Hematopoietic multipotent progenitor cell treated with erythropoietin and hydrocortisone succinate and interleukin-3 and kit ligand, for 15 days (in vitro differentiated cells): ENCODE results near the gene RAVER2.
"Not testable (repeated sequence)": the region's sequence is repeated elsewhere in the genome, so short reads cannot be mapped to it uniquely, and the experiment has no call there.

Source experiments
- DNase-seq: peaks from one replicate; pipeline ENCODE4 v3.0.0-alpha.2; 2015; ENCODE audit warnings: low spot score

RAVER2 gene

DNA sequence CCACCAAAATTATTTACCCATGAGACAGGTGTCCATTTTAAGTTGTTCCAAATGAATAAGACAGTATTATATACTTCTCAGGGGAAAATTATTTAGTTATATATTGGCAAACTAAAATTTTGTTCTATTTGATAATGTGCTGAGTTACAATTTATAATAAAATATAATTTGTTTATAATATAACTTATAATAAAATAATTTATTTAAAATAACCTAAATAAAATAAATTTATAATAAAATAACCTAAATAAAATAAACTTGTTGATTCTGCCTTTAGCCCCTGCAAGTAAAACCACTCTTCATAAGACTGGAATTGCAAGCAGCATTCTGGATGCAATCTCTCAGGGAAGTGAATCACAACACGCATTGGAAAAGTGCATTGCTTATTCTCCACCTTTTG lies 69.6 kb downstream of the RAVER2 start:
- no peak for DNase-seq

DNA sequence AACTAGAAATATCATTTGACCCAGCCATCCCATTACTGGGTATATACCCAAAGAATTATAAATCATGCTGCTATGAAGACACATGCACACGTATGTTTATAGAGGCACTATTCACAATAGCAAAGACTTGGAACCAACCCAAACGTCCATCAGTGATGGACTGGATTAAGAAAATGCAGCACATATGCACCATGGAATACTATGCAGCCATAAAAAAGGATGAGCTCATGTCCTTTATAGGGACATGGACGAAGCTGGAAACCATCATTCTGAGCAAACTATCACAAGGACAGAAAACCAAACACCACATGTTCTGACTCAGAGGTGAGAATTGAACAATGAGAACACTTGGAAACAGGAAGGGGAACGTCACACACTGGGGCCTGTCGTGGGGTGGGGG lies 72.5 kb downstream of the RAVER2 start:
- DNase-seq = not testable (repeated sequence)

DNA sequence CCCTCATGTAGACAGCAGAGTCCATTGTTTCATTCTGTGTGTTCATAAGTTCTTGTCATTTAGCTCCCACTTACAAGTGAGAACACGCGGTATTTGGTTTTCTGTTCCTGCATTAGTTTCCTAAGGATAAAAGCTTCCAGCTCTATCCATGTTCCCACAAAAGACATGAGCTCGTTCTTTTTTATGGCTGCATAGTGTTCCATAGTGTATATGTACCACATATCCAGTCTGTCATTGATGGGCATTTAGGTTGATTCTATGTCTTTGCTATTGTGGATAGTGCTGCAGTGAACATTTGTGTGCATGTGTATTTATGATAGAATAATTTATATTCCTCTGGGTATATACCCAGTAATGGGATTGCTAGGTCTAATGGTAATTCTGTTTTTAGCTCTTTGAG lies 75.7 kb downstream of the RAVER2 start:
- not testable (repeated sequence) for DNase-seq

DNA sequence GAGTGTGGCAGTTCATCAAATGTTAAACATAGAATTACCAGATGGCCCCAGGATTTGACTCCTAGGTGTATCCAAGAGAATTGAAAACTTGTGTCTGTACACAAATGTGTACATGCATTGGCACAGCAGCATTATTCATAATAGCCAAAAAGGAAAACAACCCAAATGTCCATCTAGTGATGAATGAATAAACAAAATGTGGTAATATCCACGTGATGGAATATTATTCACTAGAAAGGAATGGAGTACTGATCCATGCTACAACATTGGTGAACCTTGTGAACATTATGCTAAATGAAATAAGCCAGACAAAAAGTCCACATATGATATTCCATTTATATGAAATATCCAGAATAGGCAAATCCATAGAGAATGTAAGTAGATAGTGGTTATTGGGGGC lies 77.7 kb downstream of the RAVER2 start:
- DNase-seq = no peak

DNA sequence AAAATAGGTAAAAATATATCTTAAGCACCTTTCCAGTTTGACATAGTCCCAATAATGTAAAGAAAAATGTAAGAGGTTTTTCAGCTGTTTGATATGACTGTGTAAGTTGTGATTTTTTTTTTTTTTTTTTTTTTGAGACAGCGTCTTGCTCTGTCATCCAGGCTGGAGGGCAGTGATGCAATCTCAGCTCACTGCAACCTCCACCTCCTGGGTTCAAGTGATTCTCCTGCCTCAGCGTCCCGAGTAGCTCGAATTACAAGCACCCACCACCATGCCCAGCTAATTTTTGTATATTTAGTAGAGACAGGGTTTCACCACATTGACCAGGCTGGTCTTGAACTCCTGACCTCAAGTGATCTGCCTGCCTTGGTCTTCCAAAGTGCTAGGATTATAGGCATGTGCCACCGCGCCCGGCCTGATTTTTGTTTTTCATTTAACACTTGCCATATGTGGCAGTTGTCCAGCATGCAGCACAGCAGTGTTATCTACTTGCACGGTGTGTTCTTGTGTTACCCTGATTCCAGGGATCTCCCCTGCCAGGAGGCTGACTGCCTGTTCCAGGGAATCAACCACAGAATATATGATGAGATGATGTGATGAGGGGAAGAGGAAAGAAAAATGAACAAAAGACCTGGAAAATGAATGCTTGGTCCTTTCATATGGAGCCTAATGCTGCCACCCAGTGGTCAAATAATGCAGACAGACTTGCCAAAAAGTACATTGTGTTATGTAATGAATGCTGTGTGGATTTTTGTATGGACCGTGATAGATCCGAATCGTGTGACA lies 79.0 kb downstream of the RAVER2 start:
- DNase-seq = peak; percentile 64

DNA sequence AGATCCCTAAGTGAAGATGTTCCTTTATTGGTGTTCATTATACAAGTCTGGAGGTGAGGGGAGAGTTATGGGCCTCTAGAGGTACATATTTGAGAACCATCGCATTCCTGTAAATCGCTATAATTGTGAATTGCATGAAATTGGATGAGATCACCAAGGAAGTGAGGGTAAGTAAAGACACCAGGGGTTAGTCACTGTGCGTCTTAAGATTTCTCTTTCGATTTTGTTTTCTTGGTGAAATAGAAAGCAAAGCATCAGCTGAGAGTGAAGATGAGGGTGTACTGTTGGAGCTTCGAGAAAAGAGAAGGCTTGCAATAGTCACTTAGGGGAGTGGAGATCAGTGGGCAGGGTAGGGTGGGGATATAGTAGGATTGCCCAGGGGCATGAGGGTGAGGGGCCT lies 82.1 kb downstream of the RAVER2 start:
- DNase-seq = no peak

DNA sequence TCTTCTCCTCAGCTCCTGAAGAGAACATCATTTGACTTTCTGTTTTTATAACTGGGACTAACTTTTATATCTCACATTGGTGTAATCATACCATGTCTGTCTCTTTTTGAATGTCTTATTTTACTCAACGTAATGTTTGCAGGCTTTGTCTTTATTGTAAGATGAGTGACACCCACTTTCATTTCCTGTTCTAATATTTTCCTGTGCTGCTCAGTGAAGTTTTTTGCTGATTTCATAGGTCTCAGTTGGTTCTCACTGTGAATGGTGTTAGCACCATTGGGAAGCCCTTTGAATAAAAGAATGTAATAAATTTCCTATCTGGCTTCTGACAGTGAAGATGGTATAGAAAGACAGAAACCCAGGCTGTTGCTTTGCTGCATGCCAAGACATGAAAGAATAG lies 84.0 kb downstream of the RAVER2 start:
- DNase-seq = no peak

DNA sequence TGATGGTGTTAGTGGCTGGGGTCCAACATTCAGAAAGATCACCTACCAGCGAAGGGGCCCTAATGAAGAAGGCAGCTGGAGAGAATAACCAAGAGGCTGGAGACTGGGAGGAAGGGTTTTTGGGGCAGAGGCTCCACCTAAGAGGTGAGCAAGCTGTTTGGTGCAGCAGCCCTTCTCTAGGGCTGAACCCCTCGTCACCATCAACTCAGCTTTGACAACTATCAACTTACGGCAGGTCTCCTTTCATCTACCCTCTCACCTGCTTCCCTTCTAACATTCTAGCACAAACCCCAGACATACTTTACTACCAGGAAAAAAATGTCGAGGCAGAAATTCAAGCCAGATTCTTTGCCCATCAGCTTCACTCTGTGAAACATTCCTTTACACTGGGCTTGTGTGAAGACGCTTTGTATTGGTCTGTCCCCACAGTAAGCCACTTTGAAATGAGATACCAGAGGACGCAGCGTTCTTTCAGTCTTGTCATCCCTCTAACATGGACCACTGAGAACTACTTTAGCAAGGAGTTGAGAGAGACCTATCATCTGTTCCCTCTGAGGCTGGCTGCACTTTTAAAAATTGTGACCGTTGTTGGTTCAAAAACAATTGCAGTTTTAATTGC lies 84.6 kb downstream of the RAVER2 start:
- DNase-seq = no peak

DNA sequence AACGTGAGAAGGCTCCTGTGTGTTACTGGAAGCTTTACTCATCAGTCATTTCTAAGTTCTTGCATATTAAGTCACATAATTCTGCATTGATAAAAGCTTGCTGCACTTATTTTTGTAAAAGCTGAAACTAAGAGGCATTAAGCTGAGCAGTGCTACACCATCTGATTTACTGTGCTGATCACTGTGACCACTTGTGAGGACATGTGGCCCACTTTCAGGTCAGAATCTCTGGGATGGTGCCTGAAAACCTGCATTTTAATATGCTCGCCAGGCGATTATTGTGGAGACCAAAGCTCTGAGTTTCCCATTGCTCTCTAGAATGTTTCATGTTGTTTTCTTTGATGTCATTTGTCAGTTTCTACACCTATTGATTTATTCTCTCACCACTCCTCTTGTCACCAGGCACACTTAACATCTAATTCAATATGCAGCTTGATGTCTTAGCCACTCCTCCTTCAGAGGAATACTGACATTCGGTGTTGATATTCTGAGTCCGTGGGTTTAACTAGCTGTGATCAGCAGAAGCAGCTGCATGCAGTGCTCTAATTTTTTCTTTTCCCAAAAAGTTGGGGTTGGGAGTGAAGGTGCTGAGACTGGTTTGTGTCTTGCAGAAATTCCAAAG lies 85.3 kb downstream of the RAVER2 start:
- DNase-seq = no peak

DNA sequence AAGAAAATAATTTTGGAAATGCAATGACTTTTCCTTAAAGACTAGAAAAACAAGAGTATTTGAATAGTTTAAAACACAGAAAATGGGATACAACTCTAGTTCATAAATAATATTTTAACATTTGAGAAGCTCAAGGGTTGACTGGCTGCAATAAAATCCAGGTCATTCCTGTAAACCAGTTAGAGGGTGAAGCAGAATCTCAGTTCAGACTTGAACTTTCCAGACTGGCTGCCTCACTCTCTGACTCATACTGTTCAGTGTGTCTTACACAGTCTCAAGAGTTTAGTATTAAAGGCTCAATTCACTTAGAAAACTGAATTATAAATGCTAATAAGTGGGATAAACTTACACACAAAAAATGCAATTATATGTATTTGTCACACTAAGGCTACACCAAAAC lies 89.9 kb downstream of the RAVER2 start:
- DNase-seq = no peak

DNA sequence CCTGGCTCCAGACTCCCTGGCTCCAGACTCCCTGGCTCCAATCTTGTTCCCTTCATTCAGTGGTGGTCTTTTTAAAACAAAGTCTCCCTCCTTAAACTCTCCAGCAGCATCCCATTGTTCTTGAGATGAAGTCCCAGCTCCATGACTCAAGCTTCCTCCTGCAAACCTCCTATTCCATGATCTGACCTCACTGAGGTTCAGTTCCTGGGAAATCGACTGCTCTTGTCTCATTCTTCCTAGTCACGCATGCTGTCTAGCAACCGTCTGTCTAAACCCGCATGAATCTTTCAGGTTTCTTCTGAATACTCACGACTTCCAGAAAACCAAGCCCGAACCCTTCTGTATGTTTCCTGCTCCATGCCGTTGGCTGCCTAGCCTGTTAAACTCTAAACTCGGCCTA lies 91.9 kb downstream of the RAVER2 start:
- no peak for DNase-seq

DNA sequence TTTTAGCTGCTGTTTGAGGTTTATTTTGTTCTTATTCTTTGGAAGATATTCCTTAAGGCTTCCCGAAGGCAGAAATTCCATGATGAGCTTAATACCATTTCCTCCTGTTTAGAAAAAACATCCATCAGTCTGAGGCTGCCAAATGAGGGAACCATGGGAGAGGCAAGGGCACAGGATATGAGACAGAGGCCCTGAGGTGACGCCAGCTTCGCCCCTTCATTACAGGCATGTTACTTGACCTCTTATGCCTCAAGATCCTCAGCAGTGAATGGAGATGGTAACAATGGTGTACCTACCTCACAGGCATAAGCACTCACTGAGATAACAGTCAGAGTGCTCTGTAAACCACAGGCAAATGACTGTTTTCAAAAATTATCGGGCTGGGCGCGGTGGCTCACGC lies 93.6 kb downstream of the RAVER2 start:
- no peak for DNase-seq

DNA sequence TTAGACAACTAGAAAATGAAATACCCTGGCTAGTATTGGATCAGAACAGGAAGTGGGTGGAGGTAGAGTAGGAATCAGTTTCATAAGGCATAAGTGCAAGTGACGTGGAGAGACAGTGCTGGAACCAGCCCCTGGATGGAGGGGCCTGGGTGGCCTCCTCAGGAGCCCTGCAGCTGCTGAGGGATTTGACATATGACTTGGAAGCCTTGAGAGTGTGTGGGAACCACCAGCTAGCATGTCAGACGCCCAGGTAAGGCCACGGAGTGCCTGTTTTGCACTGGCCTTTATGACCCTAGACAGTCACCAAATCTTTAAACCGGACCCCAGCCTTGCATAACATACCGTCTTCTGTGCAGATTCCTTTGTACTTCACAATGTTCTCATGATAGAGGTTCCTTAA lies 94.4 kb downstream of the RAVER2 start:
- DNase-seq = no peak

DNA sequence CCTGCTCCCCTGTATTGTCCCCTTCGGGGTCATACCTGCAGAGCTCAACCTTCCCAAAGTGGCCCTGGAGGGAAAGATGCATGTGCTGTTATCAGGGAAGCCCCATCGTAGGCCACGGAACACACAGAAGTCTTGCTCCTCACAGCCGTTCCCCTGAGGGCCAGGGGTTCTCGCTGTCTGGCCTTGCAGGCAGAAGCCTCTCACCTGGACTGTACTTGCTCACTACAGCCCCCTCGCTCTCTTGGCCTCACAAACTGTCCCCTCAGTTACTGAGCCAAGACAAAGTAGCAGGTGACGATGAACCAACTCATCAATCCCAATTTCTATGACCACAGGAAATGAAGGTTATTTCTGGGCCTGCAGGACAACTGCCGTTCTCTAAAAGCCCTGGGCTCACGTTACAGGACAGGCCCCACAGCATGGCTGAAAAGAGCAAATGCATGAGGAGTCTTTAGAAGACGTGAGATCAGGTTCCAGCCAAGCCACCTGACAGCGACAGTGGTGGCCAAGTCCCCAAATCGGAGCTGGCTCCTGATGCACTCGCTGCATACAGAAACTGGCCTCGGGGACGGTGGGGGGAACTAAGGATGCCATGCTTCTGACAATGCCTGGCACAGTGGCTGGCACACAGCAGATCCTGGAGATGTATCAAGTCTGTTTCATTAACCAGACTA lies 95.0 kb downstream of the RAVER2 start:
- no peak for DNase-seq

DNA sequence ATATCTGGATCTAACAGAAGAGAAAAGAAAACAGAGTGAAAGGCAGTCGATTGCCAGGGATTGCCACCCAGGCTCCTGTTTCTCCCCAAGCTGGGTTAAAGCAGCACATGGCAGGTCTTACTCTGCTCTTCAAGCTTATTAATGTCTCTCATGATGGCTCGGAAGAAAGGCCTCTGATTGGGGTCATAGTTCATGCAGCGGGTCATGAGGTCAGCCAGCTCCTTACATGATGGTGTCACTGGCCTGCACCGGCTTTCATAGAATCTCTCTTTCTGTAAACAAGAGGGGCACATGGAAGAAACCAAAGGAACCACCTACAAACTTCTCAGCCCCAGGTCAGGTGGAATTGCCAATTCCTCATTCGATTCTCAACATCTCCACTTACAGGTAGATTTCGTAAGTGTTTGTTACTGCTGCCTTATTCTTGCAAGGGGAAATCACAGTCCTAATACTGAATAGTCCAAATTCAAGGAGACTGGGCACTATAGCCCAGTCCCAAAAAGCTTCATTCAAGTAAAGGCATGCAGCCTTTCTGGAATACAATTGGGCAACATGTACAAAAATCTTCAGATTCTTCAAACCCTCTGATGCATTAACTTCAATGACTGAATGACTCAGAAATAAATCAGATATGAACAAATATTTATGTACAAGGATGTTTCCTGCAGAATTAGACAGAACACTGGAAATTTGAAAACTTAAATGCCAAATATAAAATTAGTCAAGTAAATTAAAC lies 96.6 kb downstream of the RAVER2 start:
- no peak for DNase-seq

DNA sequence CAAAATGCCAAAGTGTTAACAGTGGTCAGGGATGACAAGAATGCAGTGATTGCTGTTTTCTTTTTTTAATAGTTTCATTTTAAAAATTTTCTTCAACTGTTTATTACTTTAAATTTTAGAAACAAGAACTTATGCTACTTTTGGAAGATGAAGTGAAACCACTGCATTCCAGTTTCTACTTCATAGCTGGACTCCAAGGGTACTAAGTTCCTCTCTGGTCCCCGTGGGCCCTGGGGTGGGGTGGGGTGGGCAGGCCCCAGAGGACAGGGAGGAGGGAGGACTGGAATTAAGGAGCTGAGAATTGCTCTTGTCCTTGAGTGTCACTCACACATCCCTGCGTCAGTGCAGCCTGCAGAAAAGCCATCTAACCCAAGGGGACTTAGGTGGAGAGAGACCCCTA lies 97.3 kb downstream of the RAVER2 start:
- no peak for DNase-seq

DNA sequence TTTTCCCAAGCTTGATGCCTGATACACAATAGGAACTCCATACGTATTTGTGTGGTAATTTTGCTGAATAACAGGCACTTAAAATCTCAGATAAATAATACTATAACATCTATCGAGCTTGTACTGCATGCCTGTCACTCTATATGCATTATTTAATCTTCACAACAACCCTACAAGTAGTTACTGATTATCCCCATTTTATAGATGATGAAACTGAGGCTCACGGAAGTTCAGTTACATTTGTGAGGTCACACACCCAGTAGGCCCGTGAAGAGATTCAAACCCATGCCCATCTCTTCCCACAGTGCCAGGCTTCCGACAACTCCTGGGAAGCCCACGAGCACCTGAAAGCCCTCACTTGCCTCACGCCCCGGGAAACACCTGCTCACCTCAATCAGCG lies 98.8 kb downstream of the RAVER2 start:
- no peak for DNase-seq

DNA sequence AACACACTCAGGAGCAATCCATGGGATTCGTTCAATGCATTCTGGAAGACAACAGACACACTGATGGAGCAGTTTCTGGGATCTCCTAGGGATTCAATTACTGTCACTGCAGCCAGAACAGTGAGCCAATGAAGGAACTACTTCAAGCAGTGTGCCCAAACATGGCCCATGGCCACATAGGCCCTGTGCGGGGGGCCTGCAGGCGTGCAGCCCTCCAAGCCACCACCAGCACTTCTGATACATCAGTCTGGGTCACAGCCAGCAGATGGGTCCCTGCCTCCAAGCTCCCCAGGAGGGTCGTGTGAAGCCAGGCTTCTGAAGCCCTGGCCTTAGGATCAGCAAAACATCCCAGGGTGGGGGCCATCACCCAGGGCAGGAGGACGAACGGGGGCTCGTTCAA lies 99.3 kb downstream of the RAVER2 start:
- no peak for DNase-seq

DNA sequence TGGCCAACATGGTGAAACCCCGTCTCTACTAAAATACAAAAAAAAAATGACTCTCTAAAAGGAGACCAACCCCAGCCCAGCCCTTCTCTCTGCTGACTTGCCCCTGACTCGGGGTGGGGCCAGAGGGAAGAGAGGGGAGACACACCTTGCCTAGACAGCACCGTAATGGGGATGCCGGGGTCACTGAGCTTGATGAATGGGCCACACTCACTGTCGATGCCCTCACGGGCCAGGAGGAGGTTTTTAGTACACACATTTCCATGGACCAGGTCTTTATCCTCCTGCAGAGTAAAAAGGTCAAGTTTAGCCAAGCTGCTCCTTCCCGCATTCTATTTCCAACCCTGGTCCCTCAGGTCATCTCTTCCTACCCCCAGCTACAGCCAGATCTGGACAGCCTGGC lies 99.7 kb downstream of the RAVER2 start:
- DNase-seq = no peak

DNA sequence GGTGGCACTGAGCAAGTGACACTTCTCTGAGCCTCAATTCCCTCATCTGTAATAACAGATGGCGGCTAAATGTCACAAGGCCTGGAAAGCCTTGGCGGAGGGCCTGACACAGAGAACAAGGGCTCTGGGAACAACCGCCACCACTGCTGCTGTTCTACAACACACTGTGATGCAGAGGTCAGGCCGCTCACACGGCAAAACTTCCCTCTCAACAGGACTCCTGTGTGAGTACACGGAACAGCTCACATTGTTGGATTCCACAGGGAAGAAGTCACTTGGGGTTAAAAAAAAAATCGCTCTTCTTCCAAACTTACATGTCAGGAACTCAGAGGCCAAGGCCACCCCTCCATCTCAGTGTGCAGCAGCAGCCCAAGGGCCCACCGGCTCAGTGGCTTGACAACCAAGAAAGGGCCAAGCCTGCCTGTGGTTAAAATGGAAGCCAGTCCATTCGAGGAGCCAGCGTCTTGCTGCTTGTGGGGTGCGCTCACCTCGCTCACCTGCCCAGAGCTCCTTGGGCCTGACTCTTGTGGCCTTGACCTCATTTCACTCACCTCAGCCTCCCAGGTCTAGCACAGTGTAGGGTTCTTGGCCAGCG lies 101.1 kb downstream of the RAVER2 start:
- no peak for DNase-seq

DNA sequence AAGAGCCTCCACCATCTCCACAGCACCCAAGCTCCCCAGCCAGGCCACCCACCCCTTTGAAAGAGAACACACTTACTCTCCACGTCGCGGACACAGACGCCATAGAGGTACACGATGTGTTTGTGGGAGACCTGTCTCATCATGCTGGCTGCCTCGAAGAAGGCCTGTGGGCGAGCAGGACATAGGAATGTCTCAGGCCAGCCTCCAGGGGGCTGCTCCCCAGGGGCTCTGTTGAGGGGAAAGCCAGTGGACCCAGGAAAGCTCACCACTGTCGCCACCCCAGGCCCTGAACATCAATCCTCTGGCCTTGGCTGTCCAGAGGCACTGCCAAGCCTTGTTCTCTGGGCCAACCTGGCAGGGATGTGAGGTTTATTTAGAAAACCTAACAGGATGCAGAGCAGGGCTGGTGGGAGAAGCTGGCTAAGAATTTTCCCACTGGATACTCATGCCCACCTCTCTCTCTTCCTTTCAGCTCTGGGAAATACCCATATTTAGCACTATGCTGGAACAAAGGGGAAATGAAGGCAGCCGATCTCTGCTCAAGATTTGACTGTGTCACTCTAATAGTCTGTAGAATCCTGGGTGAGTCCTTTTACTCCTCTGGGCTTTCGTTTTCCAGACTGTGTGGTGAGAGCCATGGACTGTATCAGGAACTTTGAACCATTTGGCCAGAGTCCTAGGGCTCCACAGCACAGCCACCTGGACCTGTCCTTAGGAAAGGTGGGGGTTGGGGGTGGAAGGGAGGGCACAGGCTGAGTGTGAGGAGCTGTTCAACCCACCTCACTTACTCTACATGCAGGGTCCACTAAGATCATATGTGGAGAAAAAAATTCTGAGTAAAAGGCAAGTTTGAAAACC lies 101.9 kb downstream of the RAVER2 start:
- DNase-seq = no peak
